Fibroblast of skin of left biceps (primary cell): ENCODE data around the gene PPP1R14B.
A peak's percentile ranks its signal among the peaks of the same experiment; 100 is the strongest.

Experiments
- DNase-seq, 2 experiments: peaks; one replicate each; pipeline ENCODE4 v3.0.0-alpha.2; 2013; ENCODE audit warnings: low read depth in 2 of 2

The PPP1R14B gene

GRCh38 chr11:64246871-64247728, at the start of gene PPP1R14B:
TSS of gene PPP1R14B (minus strand) at chr11:64246943. CDS start at chr11:64246673, 270 bp downstream.
- DNase-seq = peak in 1 of 2 experiments; percentile 47

- no peak for DNase-seq
Observed at GRCh38 chr11:64296236-64296635, 49.5 kb upstream of the PPP1R14B start.

GRCh38 chr11:64295760-64296159, 49.0 kb upstream of the PPP1R14B start:
- no peak for DNase-seq

GRCh38 chr11:64294774-64295173, 48.0 kb upstream of the PPP1R14B start:
- DNase-seq = no peak

- no peak for DNase-seq
Observed at GRCh38 chr11:64292460-64293254, 45.9 kb upstream of the PPP1R14B start.

- no peak for DNase-seq
Observed at GRCh38 chr11:64291752-64292459, 45.2 kb upstream of the PPP1R14B start.

GRCh38 chr11:64291262-64291751, 44.6 kb upstream of the PPP1R14B start, which contains the start of gene KCNK4:
TSS of gene KCNK4 (plus strand) at chr11:64291302. CDS start at chr11:64293019, 1,717 bp downstream.
- DNase-seq = no peak

GRCh38 chr11:64290352-64291261, 43.9 kb upstream of the PPP1R14B start:
- no peak for DNase-seq

- DNase-seq = no peak
Observed at GRCh38 chr11:64289002-64289564, 42.3 kb upstream of the PPP1R14B start.

GRCh38 chr11:64288353-64288750, 41.6 kb upstream of the PPP1R14B start:
- no peak for DNase-seq

GRCh38 chr11:64287676-64288352, 41.1 kb upstream of the PPP1R14B start:
- DNase-seq = no peak

GRCh38 chr11:64286801-64287159, 40.0 kb upstream of the PPP1R14B start:
- no peak for DNase-seq

GRCh38 chr11:64285885-64286800, 39.4 kb upstream of the PPP1R14B start:
- DNase-seq = no peak

GRCh38 chr11:64284962-64285884, 38.5 kb upstream of the PPP1R14B start, which contains the start of gene GPR137:
TSS of gene GPR137 (plus strand) at chr11:64285848. CDS start at chr11:64286525, 677 bp downstream.
- DNase-seq = peak in 1 of 2 experiments; percentile 36

- peak; percentile 67 to 68 for DNase-seq
Observed at GRCh38 chr11:64284048-64284961, 37.6 kb upstream of the PPP1R14B start, which contains the start of gene BAD. TSS of gene BAD (minus strand) at chr11:64284665. CDS start at chr11:64284368, 297 bp downstream.

- no peak for DNase-seq
Observed at GRCh38 chr11:64283092-64283491, 36.3 kb upstream of the PPP1R14B start.
